OCI-M2 (cell line): ENCODE results near the gene LSP1.

ENCODE experiments used
- DNase-seq: peaks from one replicate; lab custom pipeline; 2025; ENCODE audit not compliant: unreplicated experiment; lab: John Stamatoyannopoulos, UW

The LSP1 gene

DNA sequence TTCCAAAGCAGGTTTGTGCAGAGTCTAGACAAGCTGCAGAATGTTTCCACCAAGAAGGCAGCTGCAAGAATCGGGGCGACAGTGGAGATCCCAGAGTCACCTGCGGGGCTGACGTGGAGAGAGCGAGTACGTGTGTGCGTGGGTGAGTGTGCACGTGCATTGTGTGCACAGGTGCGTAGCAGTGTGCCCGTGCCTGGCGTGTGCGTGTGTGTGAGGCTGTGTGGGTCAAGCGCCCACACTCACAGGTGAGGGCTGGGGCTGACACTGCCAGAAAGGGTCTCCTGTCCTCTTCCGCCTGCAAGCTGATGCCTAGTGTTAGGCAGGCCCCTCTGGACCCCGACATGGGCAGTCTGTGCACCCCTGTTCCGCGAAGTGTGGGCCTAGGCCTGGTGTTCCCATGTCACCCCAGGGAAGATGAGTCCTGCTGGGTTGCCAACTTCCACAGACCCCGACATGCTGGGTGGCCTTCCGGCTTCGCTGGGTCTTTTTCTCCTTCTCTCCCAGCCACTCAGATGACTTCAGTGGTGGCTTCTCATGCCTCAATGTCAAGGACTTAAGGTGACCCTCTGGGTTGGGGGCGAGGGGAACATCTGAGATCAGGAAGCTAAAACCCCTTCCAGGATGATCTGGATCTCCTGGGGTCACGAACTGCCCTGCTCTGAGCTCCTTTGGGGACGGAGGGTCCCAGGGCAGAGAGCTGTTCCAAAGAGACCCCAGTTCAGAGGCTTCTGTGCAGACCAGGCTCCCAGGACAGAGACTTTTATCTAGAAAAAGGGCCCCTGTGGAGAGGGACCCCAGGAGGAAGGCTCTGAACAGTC is 28.5 kb upstream of the LSP1 start:
- DNase-seq = no peak

DNA sequence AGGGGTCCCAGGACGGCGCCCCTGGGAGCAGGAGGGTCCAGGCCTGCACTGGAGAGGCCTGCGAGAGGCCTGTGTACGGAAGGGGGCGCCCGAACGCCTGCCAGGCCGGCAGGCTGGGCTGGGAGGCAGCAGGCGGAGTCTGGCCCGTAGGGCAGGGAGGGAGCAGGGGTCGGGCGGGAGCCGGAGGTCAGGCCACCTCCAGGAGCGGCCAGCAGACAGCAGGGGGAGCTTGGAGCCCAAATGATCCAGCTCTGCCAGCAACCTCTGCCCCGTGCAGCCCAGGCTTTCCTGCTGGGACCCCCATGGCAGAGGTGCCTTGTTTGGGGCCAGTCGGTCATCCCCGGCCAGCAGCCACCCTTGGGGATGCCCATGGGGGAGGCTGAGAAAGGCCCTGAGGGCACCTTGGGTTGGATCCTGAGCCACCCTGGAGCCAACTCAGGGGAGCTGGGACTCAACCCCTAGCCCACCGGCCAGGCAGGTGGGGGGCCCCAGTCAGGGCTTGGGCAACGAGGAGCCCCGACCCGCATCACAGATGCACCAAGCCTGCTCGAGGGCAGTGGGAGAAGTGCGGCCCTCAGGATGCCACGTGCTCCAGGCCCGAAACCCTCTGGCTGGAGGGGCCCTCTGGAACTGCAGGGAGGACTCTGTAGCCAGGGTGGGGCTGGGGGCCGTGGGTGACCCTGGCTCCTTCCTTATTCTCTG is 27.7 kb upstream of the LSP1 start:
- DNase-seq = no peak

DNA sequence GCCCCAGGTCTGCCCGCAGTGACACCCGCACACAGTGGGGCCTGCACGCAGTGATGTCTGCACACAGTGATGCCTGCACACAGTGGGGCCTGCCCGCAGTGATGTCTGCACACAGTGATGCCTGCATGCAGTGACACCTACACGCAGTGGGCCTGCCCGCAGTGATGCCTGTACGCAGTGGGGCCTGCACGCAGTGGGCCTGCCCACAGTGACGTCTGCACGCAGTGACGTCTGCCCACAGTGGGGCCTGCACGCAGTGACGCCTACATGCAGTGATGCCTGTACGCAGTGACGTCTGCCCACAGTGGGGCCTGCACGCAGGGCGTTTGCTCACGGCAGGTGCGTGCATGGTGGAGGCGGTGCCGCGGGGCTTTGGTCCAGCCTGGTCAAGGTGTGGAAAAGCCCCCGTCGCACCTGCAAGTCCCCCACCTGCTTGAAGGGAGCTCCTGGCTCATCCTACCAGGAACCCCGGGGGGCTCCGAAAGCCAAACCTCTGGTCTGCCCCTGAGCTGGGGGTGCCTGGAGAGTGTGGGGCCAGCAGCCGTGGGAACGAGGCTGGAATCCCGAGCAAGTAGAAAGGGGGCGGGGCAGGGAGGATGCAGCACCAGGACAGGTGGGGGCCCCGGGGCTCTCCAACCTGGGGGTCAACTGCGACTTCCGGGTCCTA is 27.0 kb upstream of the LSP1 start:
- DNase-seq = no peak

DNA sequence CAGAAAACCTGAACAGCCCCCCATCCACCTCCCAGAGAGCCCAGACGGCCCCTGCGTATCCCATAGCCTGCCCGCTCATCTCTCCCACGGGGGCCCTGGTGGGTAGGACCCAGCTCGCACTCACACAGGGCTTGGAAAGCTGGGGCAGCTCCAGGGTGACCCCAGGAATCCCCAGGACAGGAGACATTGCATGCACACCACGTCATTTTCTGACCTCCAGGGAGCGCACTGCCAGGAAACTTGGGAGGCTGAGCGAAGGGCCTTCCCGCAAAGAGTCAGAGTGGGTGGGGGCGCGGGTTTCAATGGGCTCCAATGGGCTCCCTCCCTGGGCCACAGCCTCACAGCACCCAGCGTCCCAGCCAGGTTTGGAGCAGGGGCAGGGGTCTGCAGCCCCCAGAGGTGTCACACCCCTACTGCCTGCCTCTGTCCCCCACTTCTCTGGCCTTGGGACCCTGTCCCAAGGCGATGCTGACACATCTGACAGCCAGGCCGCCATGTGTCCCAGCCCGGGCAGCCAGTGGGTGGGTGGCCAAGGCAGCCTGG is 26.3 kb upstream of the LSP1 start:
- DNase-seq = no peak

GRCh38 chr11:1827095-1827813 is 25.6 kb upstream of the LSP1 start:
- no peak for DNase-seq

- DNase-seq = no peak
These were observed 25.0 kb upstream of the LSP1 start for GRCh38 chr11:1827931-1828330.

- DNase-seq = no peak
These were observed 24.3 kb upstream of the LSP1 start for GRCh38 chr11:1828542-1828941.

DNA sequence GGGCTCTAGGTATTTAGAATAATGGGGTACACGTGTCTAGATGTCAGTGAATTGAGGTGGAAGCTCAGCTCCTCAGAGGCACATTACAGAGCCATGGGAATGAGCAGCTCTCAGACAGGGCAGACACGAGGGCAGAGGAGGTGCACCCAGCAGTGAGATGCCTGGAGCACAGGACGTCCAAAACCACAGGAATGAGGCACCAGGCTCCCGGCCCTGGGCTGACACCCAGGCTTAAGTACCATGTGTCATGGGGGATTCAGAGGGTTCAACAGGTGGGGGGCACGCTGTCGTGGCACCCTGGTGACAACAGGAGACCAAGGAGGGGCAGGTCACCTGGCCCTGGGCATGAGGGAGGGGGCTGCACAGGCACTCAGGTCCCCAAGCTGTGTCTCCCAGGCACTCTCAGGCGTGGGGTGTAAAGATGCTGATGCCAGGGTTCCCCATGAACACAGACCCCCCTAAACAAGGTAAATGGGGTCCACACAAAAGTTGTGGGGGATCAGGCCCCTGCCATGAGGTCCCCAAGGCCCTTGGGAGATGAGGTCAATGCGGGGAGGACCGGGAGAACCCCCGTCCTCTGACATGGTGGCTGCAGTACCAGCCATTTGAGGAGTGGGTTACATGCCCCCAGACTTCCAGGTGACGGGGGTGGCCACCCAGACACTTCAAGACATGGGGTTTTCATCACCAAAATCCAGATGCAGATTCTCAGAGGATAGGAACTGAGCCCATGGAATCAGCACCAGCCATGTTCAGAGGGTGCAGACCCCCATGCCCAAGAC is 23.7 kb upstream of the LSP1 start:
- no peak for DNase-seq

GRCh38 chr11:1830004-1830321 is 22.9 kb upstream of the LSP1 start:
- DNase-seq = no peak

DNA sequence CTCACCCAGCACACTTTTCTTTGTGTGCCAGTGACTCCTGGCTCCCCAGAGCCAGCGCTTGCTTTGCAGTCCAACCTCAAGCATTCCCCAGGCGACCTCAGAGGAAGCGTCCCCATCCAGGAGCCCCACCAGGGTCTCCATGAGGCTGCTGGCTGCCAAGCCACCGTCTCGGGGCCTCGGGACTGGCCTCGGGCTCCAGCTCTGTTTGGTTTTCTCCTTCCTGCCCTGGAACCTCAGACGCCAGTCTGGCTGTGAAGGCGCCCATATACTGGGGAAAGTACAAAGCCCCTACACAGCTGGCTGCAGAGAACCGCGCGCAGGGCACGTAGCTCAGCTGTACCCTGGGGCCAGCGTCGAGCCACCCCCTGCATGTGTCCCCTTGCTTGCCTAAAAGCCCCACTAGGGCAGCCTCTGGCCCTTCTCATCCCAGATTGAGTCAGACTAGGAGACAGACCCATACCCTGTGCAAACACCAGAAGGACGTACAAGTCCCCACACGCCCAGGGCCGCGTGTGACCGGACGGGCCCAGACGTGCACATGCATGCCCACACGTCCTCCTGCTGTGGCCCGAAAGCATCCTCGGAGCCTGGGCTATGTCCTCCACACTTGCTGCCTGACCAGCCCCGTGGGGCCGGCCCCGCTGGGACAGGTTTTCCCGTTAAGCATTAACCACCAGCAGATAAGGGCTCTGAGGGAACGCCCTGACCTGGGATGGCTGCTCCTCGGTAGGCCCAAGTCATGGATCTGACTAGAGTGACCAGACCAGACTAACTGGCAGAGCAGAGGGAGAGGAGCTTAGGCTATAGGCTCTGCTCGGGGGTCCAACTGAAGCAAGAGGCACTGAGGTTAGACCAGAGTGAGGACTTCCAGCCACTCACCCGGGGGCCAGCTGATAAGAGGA is 22.3 kb upstream of the LSP1 start:
- DNase-seq = no peak

DNA sequence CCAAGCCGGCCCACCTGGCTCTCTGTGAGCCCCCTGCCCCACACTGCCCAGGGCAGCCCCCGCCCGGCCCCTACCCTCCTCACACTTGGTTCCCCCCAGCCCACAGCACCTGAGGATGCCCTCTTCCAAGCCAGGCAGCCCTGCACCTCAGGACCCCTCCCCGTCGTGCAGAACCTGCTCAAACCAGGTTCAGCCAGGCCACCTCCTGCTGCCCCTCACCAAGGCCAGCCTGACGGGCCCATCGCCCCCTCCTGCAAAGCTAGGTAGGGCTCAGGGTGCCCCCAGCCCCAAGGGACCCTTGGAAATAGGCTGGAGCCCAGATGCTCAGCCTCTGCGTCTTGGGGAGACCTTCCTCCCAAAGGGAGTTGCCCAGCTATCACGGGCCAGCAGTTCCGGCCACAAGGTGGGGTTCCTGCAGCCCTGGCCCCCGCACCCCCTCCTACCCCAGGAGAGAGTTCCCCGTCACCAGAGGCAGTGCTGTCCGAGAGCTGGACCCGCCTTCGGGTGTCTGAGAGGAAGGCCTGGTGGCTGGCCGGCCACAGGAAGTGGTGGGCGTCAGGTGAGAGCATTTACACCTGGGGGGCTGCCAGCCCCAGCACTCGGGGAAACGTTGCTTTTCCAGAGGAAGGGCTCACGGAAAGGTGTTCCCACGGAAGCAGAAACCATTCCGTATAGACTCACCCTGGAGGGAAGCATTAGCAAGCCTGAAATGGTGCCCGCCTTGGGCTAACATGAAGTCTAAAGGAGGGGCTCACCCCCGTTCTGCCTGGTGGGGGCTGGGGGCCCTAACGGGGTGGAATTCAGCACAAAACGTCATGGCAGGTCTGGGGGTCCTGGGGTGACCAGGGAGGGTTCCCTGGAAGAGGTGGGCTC is 21.3 kb upstream of the LSP1 start:
- DNase-seq = no peak

GRCh38 chr11:1832211-1832919 is 20.5 kb upstream of the LSP1 start:
- no peak for DNase-seq

DNA sequence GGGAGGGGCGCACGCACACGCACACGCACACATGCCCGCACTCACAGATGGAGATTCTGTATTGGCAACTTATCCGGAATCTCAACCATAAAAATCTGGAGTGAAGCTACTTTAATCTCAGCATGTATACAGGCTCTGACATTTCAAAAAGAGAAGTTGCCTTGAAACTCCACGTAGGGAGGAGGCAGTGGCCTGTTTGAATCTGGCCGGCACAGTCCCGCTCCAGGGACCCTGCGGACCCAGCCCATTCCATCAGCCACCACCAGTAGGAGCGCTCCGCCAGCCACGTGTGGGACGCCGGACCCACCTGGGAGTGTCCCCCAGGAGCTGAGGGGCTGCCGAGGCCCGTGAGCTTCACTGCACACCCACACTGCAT is 20.0 kb upstream of the LSP1 start:
- DNase-seq = no peak

DNA sequence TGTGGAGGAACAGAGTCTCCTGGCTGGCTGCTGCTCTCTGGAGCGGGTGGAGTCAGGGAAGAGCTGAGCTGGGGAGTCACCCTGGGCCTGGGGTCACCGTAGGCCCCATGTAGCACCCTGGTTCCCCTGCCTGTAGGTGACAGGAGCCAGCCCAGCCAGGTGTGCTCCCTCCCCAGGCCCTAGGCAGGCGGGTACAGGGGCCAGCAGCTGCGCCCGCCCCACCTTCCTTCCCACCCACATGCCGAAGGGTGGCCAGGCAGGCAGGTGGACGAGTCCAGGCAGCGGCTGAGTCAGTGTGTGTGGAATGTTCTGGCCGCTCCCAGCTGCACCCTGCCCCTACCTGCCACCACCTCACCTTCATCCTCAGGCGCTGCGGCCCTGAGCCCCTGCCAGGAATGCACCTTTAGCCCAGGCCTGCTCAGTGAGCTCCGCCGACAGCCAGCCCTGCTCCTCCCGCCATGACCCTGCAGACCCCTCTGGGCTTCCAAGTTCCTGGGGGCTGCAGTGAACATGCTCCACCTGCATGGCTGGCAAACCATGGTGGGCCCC is 18.7 kb upstream of the LSP1 start:
- no peak for DNase-seq

DNA sequence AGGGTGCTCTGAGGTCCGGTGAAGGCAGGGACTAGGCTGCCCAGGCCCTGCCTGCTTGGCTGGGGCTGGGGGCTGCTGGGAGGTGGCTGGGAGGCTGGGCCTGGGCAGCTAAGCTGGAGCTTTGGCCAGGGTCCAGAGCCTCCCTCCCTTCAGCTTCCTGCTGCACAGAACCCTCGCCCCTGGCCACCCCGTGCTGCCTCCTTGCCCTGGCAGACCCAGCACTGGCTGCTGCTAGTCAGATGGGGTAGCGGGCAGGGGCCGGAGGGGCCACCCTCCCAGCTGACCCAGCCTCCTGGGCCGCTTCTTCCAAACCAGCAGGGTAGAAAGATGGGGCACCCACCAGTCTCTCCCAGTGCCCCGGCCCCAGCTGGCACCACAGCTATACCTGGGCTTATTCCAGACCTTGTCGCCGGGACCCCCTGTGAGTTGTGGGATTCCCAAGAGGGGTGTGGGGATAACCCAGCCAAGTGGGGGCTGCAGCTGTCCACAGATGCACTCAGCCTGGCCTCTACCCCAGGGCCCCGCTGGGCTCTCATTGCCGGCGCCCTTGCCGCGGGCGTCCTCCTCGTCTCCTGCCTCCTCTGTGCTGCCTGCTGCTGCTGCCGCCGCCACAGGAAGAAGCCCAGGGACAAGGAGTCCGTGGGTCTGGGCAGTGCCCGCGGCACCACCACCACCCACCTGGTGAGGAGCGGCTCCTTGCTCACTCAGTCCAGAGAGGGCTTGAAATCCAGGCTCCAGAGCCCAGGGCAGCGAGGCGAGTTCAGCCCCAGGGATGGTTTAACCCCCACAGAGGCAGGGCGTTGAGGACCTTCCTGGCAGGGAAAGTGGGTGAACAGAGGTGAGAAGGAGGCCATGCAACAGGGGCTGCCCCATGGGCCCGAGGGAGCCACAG is 17.9 kb upstream of the LSP1 start, which contains the start of gene SYT8:
Gene SYT8 (plus strand): TSS at position 212 of the 892 bp plus-strand sequence. CDS start 116 bp downstream, at position 328.
- no peak for DNase-seq

DNA sequence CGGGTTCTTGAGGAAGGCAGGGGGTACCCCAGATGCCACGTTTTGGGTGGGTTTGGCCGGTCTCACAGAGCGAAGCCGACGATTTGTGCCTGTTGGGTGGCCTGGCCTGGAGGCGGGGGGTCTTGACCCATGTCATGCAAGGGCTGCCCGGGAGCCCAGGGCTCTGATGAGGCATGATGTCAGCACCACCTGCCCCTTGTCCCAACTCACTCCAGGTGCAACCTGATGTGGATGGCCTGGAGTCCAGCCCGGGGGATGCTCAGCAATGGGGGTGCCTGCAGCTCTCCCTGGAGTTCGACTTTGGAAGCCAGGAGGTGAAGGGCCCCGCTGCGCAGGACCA is 17.2 kb upstream of the LSP1 start:
- DNase-seq = no peak
